Measurements from ENCODE around the gene YPEL3.

Gene YPEL3

DNA sequence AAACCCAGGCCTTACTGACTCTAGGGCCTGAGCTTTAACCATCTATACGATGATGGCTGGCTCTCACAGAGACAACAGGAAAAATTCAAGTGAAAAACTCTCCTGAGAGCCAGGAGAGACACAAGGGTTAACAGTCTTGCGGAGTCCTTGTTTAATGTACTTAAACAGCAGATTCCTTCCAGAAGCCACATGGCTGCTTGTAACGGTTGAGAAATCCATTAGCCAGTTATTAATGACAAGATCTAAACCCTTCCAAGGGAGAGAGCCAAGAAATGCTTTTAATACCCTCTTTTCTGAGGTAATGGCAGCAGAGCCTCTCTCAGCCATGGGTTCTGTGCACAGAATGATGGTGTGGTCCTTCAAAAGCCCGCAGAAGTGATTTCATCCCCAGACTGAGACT lies 35.7 kb downstream of the YPEL3 start:
- no peaks in the 10 kb centered on the region for H3K27me3 ChIP-seq (ENCODE audit: control insufficient read depth in 1 of 2, insufficient read depth in 2 of 2, low read length in 2 of 2)
- H3K27ac ChIP-seq (ENCODE audit: low read length) = no peak overlapping the region
- no peaks in the 10 kb centered on the region for H3K36me3 ChIP-seq (ENCODE audit: control insufficient read depth in 2 of 2, insufficient read depth in 2 of 2, low read length in 2 of 2)
- peaks cover 35% of the 10 kb centered on the region for H3K4me1 ChIP-seq (ENCODE audit: control insufficient read depth, insufficient read depth, low read length)
- H3K9me3 ChIP-seq (ENCODE audit: control insufficient read depth in 2 of 2, low read length in 2 of 2) = no peaks in the 10 kb centered on the region
- H3K4me3 ChIP-seq (ENCODE audit: low read length in 2 of 2) = no peak overlapping the region
- peak overlapping the region in 1 of 2 donors; percentile 38 for H3K9ac ChIP-seq (ENCODE audit: low read length in 2 of 2)

DNA sequence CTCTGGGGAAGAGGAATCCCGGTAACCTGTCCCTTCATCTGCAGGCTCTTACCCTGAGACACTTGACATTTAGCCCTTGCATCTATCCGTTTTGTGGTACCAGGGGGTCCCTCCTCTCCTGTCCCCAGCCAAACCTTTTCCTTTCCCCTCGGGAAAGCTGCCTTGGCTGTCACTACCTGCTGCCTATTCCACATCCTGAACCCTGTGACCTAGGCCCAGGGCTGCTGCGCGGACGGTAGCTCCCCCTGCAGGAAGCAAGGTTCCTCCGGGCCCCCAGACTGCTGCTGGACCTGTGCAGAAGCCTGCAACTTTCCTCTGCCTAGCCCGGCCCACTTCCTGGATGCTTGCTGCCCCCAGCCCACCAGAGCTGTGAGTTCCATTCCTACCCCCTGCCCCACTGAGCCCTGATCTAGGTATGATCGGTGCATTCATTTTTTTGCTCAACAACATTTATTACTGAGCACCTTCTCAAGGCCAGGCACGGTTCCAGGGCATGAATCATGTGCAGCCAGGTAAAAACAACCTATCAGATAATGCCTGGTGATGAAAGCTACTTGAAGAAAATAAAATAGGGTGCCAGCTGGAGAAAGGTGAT lies 41.0 kb downstream of the YPEL3 start:
- H3K4me1 ChIP-seq (ENCODE audit: control insufficient read depth, insufficient read depth, low read length) = peaks cover 11% of the 10 kb centered on the region
- H3K27ac ChIP-seq (ENCODE audit: low read length) = no peak overlapping the region
- H3K9ac ChIP-seq (ENCODE audit: low read length in 2 of 2) = no peak overlapping the region
- H3K4me3 ChIP-seq (ENCODE audit: low read length in 2 of 2) = no peak overlapping the region
- no peaks in the 10 kb centered on the region for H3K9me3 ChIP-seq (ENCODE audit: control insufficient read depth in 2 of 2, low read length in 2 of 2)
- no peaks in the 10 kb centered on the region for H3K27me3 ChIP-seq (ENCODE audit: control insufficient read depth in 1 of 2, insufficient read depth in 2 of 2, low read length in 2 of 2)
- no peaks in the 10 kb centered on the region for H3K36me3 ChIP-seq (ENCODE audit: control insufficient read depth in 2 of 2, insufficient read depth in 2 of 2, low read length in 2 of 2)

DNA sequence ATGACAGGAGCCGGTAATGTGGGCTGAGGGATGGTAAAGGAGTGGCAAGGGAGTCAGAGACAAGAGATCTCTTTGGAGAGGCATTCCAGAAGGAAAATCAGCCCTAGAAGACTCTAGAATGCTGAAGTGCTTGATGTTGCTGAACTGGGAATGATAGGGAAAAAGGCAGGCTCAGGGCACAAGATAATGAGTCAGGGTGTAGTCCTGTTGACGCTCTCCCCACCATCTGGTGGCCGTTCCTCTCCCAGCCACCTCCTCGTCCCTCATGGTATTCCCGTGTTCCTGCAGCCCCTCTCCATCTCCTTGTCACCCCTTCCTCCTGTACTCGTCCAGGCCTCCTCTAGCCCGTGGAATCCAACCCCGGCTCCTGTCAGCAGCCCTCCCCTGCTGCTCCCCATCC lies 41.6 kb downstream of the YPEL3 start:
- no peaks in the 10 kb centered on the region for H3K36me3 ChIP-seq (ENCODE audit: control insufficient read depth in 2 of 2, insufficient read depth in 2 of 2, low read length in 2 of 2)
- no peak overlapping the region for H3K27ac ChIP-seq (ENCODE audit: low read length)
- peaks cover 9% of the 10 kb centered on the region for H3K4me1 ChIP-seq (ENCODE audit: control insufficient read depth, insufficient read depth, low read length)
- H3K9me3 ChIP-seq (ENCODE audit: control insufficient read depth in 2 of 2, low read length in 2 of 2) = no peaks in the 10 kb centered on the region
- H3K9ac ChIP-seq (ENCODE audit: low read length in 2 of 2) = no peak overlapping the region
- H3K4me3 ChIP-seq (ENCODE audit: low read length in 2 of 2) = no peak overlapping the region
- H3K27me3 ChIP-seq (ENCODE audit: control insufficient read depth in 1 of 2, insufficient read depth in 2 of 2, low read length in 2 of 2) = no peaks in the 10 kb centered on the region

DNA sequence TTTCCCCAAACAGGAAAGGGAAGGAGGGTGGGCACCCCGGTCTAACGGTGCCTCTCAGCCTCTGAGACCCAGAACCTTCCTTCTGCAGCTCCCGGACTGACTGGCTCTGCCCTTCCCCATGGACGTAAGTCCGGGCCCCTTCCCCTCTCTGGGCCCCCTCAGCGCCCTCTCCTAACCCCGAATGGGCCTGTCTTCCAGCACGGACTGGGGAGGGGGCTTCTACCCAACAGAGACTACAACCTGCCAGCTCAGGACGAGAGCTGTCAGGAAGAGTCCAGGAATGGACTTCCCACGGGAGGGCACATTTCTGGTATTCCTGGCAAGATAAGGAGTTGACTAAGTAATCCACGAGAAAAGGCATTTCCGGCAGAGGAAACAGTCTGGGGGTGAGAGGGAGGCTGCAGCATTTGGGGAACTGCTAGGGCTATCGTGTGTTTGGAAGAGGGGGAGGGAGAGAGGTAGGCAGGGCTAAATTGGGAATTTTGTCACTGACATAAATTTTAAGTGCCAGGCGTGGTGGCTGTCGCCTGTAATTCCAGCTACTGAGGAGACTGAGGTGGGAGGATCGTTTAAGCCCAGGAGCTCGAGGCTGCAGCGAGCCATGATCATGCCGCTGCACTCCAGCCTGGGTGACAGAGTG lies 42.5 kb downstream of the YPEL3 start:
- no peaks in the 10 kb centered on the region for H3K27me3 ChIP-seq (ENCODE audit: control insufficient read depth in 1 of 2, insufficient read depth in 2 of 2, low read length in 2 of 2)
- H3K9me3 ChIP-seq (ENCODE audit: control insufficient read depth in 2 of 2, low read length in 2 of 2) = no peaks in the 10 kb centered on the region
- no peaks in the 10 kb centered on the region for H3K36me3 ChIP-seq (ENCODE audit: control insufficient read depth in 2 of 2, insufficient read depth in 2 of 2, low read length in 2 of 2)
- H3K9ac ChIP-seq (ENCODE audit: low read length in 2 of 2) = peak overlapping the region; percentile 52 to 66
- peaks cover 9% of the 10 kb centered on the region for H3K4me1 ChIP-seq (ENCODE audit: control insufficient read depth, insufficient read depth, low read length)
- H3K4me3 ChIP-seq (ENCODE audit: low read length in 2 of 2) = peak overlapping the region; percentile 83 to 87
- H3K27ac ChIP-seq (ENCODE audit: low read length) = no peak overlapping the region

DNA sequence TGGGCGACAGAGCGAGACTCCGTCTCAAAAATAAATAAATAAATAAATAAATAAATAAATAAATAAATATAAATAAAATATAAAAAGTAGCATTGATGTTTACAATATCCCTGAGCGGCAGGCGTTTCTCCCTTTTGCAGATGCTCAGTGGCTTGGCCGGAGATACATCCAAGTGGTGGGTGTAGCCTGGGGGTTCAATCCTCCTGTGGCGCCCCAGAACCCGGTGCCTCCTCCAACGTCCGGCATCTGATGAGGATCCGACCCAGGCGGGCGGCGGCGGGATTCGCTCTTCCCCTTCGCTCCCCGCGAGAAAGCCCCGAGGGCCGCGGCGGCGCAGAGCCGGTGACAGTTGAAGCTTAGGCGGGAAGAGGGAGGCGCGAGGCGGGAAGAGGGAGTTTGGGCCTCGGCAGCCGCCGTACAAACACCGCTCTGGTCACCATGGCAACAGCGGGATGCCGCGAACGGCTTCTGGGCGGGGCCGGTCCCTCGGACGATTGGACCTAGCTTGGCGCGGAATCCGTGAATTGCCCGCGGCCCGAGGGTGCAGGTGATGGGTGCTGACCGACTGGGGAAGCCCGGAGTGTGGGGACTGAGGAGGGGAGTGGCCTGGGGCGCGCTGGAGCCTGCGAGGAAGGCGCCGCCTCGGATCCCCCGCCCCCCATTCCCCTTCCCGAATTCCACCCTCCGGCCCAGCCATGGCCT lies 43.2 kb downstream of the YPEL3 start:
- Histone ChIP-seq H3K9me3 (ENCODE audit: control insufficient read depth in 2 of 2, low read length in 2 of 2) (no peaks in the 10 kb centered on the region), H3K36me3 (ENCODE audit: control insufficient read depth in 2 of 2, insufficient read depth in 2 of 2, low read length in 2 of 2) (no peaks in the 10 kb centered on the region), H3K27me3 (ENCODE audit: control insufficient read depth in 1 of 2, insufficient read depth in 2 of 2, low read length in 2 of 2) (no peaks in the 10 kb centered on the region), H3K9ac (ENCODE audit: low read length in 2 of 2) (peak overlapping the region; percentile 52 to 66), H3K4me1 (ENCODE audit: control insufficient read depth, insufficient read depth, low read length) (peaks cover 9% of the 10 kb centered on the region), H3K27ac (ENCODE audit: low read length) (no peak overlapping the region), H3K4me3 (ENCODE audit: low read length in 2 of 2) (peak overlapping the region; percentile 83 to 87)

DNA sequence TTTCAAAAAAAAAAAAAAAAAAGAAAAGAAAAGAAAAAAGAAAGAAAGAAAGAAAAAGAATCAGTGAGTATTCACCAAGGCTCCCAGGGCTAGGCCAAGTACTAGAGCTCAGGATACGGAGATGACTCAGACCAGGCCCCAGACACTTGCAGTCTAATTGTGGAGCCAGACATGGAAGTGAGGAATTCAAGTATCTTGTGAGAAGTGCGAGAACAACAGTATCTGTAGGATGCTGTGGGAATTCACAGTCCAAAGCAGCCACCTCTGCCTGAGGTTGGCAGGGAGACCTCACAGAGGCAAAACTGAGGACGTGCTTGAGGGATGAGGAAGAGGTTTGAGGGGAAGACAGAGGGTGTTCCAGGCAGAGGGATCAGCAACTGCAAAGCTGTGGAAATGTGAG lies 44.5 kb downstream of the YPEL3 start:
- Histone ChIP-seq H3K27ac (ENCODE audit: low read length) (no peak overlapping the region), H3K36me3 (ENCODE audit: control insufficient read depth in 2 of 2, insufficient read depth in 2 of 2, low read length in 2 of 2) (no peaks in the 10 kb centered on the region)

DNA sequence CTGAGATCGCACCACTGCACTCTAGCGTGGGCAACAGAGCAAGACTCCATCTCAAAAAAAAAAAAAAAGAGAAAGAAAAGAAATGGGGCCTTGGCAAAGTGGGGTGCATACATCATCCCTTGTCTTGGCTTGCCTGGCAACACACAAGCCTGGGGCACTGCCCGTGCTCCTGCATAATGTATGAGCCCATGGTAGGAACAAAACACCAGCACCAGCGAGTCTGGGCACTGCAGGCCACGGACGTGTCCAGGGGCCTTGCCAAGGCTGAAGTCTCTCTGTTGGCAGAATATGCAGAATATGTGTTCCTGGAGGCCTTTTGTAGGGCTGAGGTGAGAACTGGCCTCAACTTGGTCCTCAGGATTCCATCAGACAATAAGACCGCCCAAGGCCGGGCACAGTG lies 46.1 kb downstream of the YPEL3 start:
- Histone ChIP-seq H3K36me3 (ENCODE audit: control insufficient read depth in 2 of 2, insufficient read depth in 2 of 2, low read length in 2 of 2) (no peaks in the 10 kb centered on the region), H3K27ac (ENCODE audit: low read length) (no peak overlapping the region), H3K27me3 (ENCODE audit: control insufficient read depth in 1 of 2, insufficient read depth in 2 of 2, low read length in 2 of 2) (no peaks in the 10 kb centered on the region), H3K9me3 (ENCODE audit: control insufficient read depth in 2 of 2, low read length in 2 of 2) (no peaks in the 10 kb centered on the region), H3K9ac (ENCODE audit: low read length in 2 of 2) (no peak overlapping the region), H3K4me3 (ENCODE audit: low read length in 2 of 2) (no peak overlapping the region), H3K4me1 (ENCODE audit: control insufficient read depth, insufficient read depth, low read length) (peaks cover 9% of the 10 kb centered on the region)

More for the DNA sequence above, 44.5 kb downstream of the YPEL3 start:
- Histone ChIP-seq H3K27me3 (ENCODE audit: control insufficient read depth in 1 of 2, insufficient read depth in 2 of 2, low read length in 2 of 2) (no peaks in the 10 kb centered on the region), H3K4me1 (ENCODE audit: control insufficient read depth, insufficient read depth, low read length) (peaks cover 9% of the 10 kb centered on the region), H3K4me3 (ENCODE audit: low read length in 2 of 2) (no peak overlapping the region), H3K9ac (ENCODE audit: low read length in 2 of 2) (no peak overlapping the region), H3K9me3 (ENCODE audit: control insufficient read depth in 2 of 2, low read length in 2 of 2) (no peaks in the 10 kb centered on the region)

DNA sequence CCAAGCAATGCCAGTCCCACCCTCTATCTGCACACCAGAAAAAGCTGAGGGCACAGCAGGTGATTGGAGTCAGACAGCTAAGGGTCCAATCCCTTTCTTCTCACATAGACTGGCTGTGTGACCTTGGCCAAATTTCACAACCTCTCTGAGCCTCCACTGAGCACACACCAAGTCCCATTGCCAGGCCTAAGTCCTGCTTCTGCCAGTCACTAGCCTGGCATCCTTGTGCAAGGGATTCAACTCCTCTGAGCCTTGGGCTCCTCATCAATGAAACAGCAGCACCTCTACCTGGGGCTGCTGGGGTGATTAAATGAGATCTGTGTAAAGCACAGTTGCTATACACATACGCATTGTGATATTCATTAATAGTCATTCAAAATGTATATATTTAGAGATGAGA lies 49.4 kb downstream of the YPEL3 start:
- Histone ChIP-seq H3K9me3 (ENCODE audit: control insufficient read depth in 2 of 2, low read length in 2 of 2) (no peaks in the 10 kb centered on the region), H3K9ac (ENCODE audit: low read length in 2 of 2) (no peak overlapping the region), H3K36me3 (ENCODE audit: control insufficient read depth in 2 of 2, insufficient read depth in 2 of 2, low read length in 2 of 2) (no peaks in the 10 kb centered on the region), H3K27me3 (ENCODE audit: control insufficient read depth in 1 of 2, insufficient read depth in 2 of 2, low read length in 2 of 2) (peaks cover 0 to 4% of the 10 kb centered on the region in 2 donors), H3K4me1 (ENCODE audit: control insufficient read depth, insufficient read depth, low read length) (no peaks in the 10 kb centered on the region), H3K27ac (ENCODE audit: low read length) (no peak overlapping the region), H3K4me3 (ENCODE audit: low read length in 2 of 2) (no peak overlapping the region)

DNA sequence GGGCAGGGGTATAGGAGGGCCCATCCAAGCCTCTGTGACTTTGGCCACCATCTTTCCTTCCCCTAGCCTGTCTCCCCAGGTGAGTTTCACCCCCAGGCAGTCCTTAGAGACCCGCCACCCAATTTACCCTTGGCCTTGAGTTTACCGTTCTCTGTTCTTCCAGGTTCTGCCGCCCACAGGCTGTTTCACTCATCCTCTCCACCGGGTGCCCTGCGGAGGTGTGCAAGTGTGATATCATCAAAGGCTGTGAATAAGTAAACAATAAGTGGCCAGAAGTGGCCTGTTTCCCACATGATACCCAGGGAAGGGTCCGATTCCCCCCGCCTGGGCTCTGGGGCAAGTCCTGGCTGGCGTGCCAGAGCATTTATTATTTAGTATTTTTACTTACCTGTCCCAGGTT lies 49.8 kb downstream of the YPEL3 start:
- no peaks in the 10 kb centered on the region for H3K4me1 ChIP-seq (ENCODE audit: control insufficient read depth, insufficient read depth, low read length)
- no peaks in the 10 kb centered on the region for H3K36me3 ChIP-seq (ENCODE audit: control insufficient read depth in 2 of 2, insufficient read depth in 2 of 2, low read length in 2 of 2)
- H3K9ac ChIP-seq (ENCODE audit: low read length in 2 of 2) = no peak overlapping the region
- H3K27me3 ChIP-seq (ENCODE audit: control insufficient read depth in 1 of 2, insufficient read depth in 2 of 2, low read length in 2 of 2) = peaks cover 0 to 4% of the 10 kb centered on the region in 2 donors
- no peak overlapping the region for H3K27ac ChIP-seq (ENCODE audit: low read length)
- H3K4me3 ChIP-seq (ENCODE audit: low read length in 2 of 2) = no peak overlapping the region
- H3K9me3 ChIP-seq (ENCODE audit: control insufficient read depth in 2 of 2, low read length in 2 of 2) = no peaks in the 10 kb centered on the region
